ENCODE measurements around the gene RERE.

DNA sequence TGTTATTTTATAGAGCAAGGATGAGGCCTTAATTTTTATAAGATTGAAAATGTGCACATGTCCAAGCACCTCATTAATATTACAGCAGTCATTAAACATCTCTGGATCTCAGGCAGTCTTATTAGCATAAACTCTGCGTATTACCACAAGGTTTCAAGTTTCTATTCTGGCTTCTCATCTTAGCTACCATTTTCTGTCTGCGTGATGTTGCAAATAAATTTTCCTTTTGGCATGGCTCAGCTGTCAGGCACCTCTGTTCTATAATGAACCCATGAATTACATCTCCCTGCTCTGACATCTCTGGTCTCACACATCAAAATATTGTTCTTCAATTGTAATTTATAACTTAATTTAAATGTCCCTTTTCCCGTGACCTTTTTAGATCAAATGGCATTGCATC lies 343.1 kb downstream of the RERE start:
- TF ChIP-seq SP1 (IDR thresholded peaks at IDR 0.05), result no peak
- no peak for TF ChIP-seq SUZ12 (IDR thresholded peaks at IDR 0.05)
- no peak for TF ChIP-seq FOXK2 (IDR thresholded peaks at IDR 0.05)
- TF ChIP-seq TARDBP (IDR thresholded peaks at IDR 0.05), result no peak
- TF ChIP-seq, protein P1, sequence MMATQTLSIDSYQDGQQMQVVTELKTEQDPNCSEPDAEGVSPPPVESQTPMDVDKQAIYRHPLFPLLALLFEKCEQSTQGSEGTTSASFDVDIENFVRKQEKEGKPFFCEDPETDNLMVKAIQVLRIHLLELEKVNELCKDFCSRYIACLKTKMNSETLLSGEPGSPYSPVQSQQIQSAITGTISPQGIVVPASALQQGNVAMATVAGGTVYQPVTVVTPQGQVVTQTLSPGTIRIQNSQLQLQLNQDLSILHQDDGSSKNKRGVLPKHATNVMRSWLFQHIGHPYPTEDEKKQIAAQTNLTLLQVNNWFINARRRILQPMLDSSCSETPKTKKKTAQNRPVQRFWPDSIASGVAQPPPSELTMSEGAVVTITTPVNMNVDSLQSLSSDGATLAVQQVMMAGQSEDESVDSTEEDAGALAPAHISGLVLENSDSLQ (IDR thresholded peaks at IDR 0.05), result peak; percentile 76
- TF ChIP-seq NFRKB (IDR thresholded peaks at IDR 0.05), result no peak
